OCI-LY1 (cell line): Measurements from ENCODE around the gene WDR89.
A peak's percentile ranks its signal among the peaks of the same experiment; 100 is the strongest.

Experiments
- H2AFZ ChIP-seq: fragments of 200-600 bp; sonication (generic), shearing (Covaris generic); 2 replicates; pipeline ENCODE4 v1.6.0; 2014; ENCODE audit warnings: antibody characterized with exemption, mild to moderate bottlenecking, low read length
- H3F3A ChIP-seq: fragments of 200-600 bp; sonication (generic), shearing (Covaris generic); 2 replicates; pipeline ENCODE4 v1.6.0; 2014; ENCODE audit warnings: mild to moderate bottlenecking, antibody characterized with exemption, low read length, moderate library complexity; ENCODE audit not compliant: insufficient read depth
- H3K27ac ChIP-seq: fragments of 200-600 bp; sonication (generic); 2 replicates; pipeline ENCODE4 v1.5.1; 2014; ENCODE audit warnings: low read length, mixed run types, mild to moderate bottlenecking, low read depth; ENCODE audit not compliant: poor library complexity, severe bottlenecking
- H3K27me3 ChIP-seq: fragments of 200-600 bp; sonication (generic); 2 replicates; pipeline ENCODE4 v1.6.0; 2014; ENCODE audit warnings: antibody characterized with exemption, mild to moderate bottlenecking, low read length, moderate library complexity; ENCODE audit not compliant: insufficient read depth
- H3K36me3 ChIP-seq: fragments of 200-600 bp; sonication (generic); 2 replicates; pipeline ENCODE4 v1.6.1; 2014; ENCODE audit warnings: mild to moderate bottlenecking, antibody characterized with exemption, low read length, moderate library complexity, mixed read lengths; ENCODE audit not compliant: insufficient read depth
- H3K4me1 ChIP-seq: fragments of 200-600 bp; sonication (generic); 2 replicates; pipeline ENCODE4 v1.5.1; 2014; ENCODE audit warnings: mild to moderate bottlenecking, low read length, moderate library complexity; ENCODE audit not compliant: insufficient read depth, severe bottlenecking
- H3K4me2 ChIP-seq: fragments of 200-600 bp; sonication (generic), shearing (Covaris generic); 2 replicates; pipeline ENCODE4 v1.6.1; 2014; ENCODE audit warnings: low read length
- H3K4me3 ChIP-seq: fragments of 200-600 bp; sonication (generic); 2 replicates; pipeline ENCODE4 v1.5.1; 2014; ENCODE audit warnings: low read length, low read depth, mild to moderate bottlenecking, mixed read lengths; ENCODE audit not compliant: poor library complexity, severe bottlenecking
- H3K79me2 ChIP-seq: fragments of 200-600 bp; shearing (Covaris generic); 2 replicates; pipeline ENCODE4 v1.6.1; 2016; ENCODE audit warnings: mixed run types, low read length, mixed read lengths; ENCODE audit not compliant: insufficient read depth
- H3K9ac ChIP-seq: fragments of 200-600 bp; sonication (generic), shearing (Covaris generic); 2 replicates; pipeline ENCODE4 v1.6.1; 2014; ENCODE audit warnings: mild to moderate bottlenecking, low read length, mixed read lengths
- H3K9me2 ChIP-seq: fragments of 200-600 bp; sonication (generic), shearing (Covaris generic); 2 replicates; pipeline ENCODE4 v1.6.1; 2014; ENCODE audit warnings: low read depth, mild to moderate bottlenecking, low read length, mixed read lengths
- H3K9me3 ChIP-seq: fragments of 200-600 bp; shearing (Covaris generic); 2 replicates; pipeline ENCODE4 v1.6.1; 2014; ENCODE audit warnings: low read length, mixed read lengths
- H4K20me1 ChIP-seq: fragments of 200-600 bp; sonication (generic), shearing (Covaris generic); 2 replicates; pipeline ENCODE4 v1.6.0; 2016; ENCODE audit warnings: mild to moderate bottlenecking, low read length; ENCODE audit not compliant: insufficient read depth
- EZH2 ChIP-seq: fragments of 200-600 bp; sonication (generic), shearing (Covaris generic); IDR thresholded peaks from 2 replicates; pipeline ENCODE4 v1.8.0; 2017; ENCODE audit warnings: borderline replicate concordance, mixed run types, mild to moderate bottlenecking, antibody characterized with exemption, low read length, moderate library complexity, mixed read lengths
- TF ChIP-seq, protein P1 (sequence below): fragments of 200-600 bp; sonication (generic), shearing (Covaris generic); IDR thresholded peaks from 2 replicates; pipeline ENCODE4 v1.5.1; 2017; ENCODE audit warnings: mild to moderate bottlenecking, antibody characterized with exemption, low read length, moderate library complexity, mixed read lengths

The WDR89 gene

DNA sequence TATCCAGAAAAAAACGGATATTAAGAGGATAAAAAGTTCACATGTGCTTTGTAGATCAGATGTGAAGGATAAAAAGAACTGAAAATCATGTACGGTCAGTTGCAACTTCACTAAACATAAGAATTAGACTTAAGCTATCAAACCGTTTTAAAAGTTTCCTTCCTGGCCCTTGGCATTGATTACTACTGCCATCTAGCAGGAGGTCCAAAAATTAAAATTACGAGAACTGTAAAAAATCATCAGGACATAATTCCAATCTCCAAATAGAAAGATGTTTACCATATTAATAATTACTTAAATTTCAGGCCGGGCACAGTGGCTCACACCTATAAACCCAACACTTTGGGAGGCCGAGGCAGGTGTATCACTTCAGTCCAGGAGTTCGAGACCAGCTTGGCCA lies 7.9 kb downstream of the WDR89 start:
- Histone ChIP-seq H3K79me2 (peaks cover 73% of the 10 kb centered on the region), H2AFZ (no peak overlapping the region), H3K4me1 (peaks cover 13% of the 10 kb centered on the region), H3K27ac (peak overlapping the region; percentile 62), H3K27me3 (no peaks in the 10 kb centered on the region), H4K20me1 (no peaks in the 10 kb centered on the region), H3K4me3 (no peak overlapping the region), H3K9ac (peak overlapping the region; percentile 23; the same call in 1 of the 2 replicates), H3K9me2 (no peaks in the 10 kb centered on the region), H3K9me3 (no peaks in the 10 kb centered on the region), H3F3A (no peaks in the 10 kb centered on the region), H3K4me2 (no peak overlapping the region), H3K36me3 (peaks cover 31% of the 10 kb centered on the region)
- TF ChIP-seq, protein P1, sequence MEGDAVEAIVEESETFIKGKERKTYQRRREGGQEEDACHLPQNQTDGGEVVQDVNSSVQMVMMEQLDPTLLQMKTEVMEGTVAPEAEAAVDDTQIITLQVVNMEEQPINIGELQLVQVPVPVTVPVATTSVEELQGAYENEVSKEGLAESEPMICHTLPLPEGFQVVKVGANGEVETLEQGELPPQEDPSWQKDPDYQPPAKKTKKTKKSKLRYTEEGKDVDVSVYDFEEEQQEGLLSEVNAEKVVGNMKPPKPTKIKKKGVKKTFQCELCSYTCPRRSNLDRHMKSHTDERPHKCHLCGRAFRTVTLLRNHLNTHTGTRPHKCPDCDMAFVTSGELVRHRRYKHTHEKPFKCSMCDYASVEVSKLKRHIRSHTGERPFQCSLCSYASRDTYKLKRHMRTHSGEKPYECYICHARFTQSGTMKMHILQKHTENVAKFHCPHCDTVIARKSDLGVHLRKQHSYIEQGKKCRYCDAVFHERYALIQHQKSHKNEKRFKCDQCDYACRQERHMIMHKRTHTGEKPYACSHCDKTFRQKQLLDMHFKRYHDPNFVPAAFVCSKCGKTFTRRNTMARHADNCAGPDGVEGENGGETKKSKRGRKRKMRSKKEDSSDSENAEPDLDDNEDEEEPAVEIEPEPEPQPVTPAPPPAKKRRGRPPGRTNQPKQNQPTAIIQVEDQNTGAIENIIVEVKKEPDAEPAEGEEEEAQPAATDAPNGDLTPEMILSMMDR = no peak
- TF ChIP-seq EZH2 = no peak

DNA sequence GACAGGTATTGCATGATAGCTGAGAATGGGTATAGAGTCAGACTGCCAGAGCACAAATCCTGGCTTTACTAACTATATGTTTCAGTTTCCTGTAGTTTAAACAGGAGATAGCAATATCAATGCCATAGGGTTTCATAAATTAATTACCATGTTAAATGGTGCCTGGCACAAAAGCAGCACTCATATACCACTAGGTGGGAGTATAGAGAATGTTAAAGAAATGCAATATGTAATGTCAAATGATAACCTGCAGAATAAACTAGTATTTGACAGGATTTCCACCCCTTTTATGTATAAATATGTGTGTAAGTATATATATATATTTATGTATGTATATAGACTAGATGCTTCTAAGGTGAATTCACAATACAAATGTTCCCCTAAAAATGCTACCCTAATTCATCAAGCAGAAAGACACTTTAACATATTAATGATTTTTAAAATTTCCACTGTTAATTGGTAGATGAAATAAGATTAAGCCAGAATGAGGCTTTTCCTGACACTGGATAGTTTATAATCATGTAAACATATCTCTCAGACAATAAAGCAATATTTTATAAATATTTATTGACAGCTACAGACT lies 8.6 kb downstream of the WDR89 start:
- no peaks in the 10 kb centered on the region for H3K9me2 ChIP-seq
- TF ChIP-seq EZH2 = no peak
- TF ChIP-seq, protein P1 = peak; percentile 79
- peaks cover 10% of the 10 kb centered on the region for H3K4me1 ChIP-seq
- no peaks in the 10 kb centered on the region for H4K20me1 ChIP-seq
- H2AFZ ChIP-seq = no peak overlapping the region
- H3K27me3 ChIP-seq = no peaks in the 10 kb centered on the region
- H3K4me2 ChIP-seq = no peak overlapping the region
- peaks cover 66% of the 10 kb centered on the region for H3K79me2 ChIP-seq
- no peaks in the 10 kb centered on the region for H3F3A ChIP-seq
- H3K9ac ChIP-seq = no peak overlapping the region
- no peak overlapping the region for H3K27ac ChIP-seq
- H3K36me3 ChIP-seq = peaks cover 29% of the 10 kb centered on the region
- H3K4me3 ChIP-seq = no peak overlapping the region
- H3K9me3 ChIP-seq = no peaks in the 10 kb centered on the region

GRCh38 chr14:63624701-63625100 lies 17.0 kb downstream of the WDR89 start:
- no peaks in the 10 kb centered on the region for H3K27me3 ChIP-seq
- H3K4me3 ChIP-seq = no peak overlapping the region
- no peak overlapping the region for H3K4me2 ChIP-seq
- H2AFZ ChIP-seq = no peak overlapping the region
- H3K27ac ChIP-seq = no peak overlapping the region
- H3F3A ChIP-seq = no peaks in the 10 kb centered on the region
- H4K20me1 ChIP-seq = no peaks in the 10 kb centered on the region
- no peak overlapping the region for H3K9ac ChIP-seq
- peaks cover 37% of the 10 kb centered on the region for H3K36me3 ChIP-seq
- H3K9me3 ChIP-seq = no peaks in the 10 kb centered on the region
- TF ChIP-seq, protein P1 = no peak
- no peak for TF ChIP-seq EZH2
- no peaks in the 10 kb centered on the region for H3K9me2 ChIP-seq
- no peaks in the 10 kb centered on the region for H3K4me1 ChIP-seq
- H3K79me2 ChIP-seq = peaks cover 7% of the 10 kb centered on the region; the same call in 1 of the 2 replicates
